Measurements from ENCODE around the gene TRMT11.

DNA sequence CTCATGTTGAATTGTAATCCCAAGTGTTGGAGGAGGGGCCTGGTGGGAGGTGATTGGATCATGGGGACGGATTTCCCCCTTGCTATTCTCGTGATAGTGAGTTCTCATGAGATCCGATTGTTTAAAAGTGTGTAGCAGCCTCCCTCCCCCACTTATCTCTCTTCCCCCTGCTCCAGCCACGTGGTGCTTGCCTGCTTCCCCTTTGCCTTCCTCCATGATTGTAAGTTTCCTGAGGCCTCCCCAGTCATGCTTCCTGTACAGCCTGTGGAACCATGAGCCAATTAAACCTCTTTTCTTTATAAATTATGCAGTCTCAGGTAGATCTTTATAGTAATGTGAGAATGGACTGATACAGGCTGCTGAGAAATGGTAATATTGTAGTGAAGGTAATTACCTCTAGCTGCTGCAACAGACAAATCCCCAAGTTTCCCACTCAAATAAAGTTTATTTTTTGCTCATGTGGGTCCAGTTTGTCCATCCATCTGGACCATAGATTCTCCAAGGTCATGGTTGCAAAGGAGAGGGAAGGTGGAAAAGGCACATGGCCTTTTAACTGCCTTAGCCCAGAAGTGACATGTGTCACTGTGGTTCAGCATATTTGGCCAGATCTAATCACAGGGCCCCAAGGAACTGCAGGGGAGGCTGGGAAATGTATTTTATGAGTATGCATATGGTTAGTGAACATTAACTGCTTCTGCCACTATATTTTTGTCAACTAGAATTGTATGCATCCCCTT lies 89.2 kb downstream of the TRMT11 start:
- TF ChIP-seq, protein P1, sequence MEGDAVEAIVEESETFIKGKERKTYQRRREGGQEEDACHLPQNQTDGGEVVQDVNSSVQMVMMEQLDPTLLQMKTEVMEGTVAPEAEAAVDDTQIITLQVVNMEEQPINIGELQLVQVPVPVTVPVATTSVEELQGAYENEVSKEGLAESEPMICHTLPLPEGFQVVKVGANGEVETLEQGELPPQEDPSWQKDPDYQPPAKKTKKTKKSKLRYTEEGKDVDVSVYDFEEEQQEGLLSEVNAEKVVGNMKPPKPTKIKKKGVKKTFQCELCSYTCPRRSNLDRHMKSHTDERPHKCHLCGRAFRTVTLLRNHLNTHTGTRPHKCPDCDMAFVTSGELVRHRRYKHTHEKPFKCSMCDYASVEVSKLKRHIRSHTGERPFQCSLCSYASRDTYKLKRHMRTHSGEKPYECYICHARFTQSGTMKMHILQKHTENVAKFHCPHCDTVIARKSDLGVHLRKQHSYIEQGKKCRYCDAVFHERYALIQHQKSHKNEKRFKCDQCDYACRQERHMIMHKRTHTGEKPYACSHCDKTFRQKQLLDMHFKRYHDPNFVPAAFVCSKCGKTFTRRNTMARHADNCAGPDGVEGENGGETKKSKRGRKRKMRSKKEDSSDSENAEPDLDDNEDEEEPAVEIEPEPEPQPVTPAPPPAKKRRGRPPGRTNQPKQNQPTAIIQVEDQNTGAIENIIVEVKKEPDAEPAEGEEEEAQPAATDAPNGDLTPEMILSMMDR (IDR thresholded peaks at IDR 0.05) = no peak
- TF ChIP-seq POLR2AphosphoS5 (IDR thresholded peaks at IDR 0.05) = no peak
